Esophagus squamous epithelium (tissue), 4 donors: ENCODE data around the gene IL17RD.

Source experiments
- POLR2A ChIP-seq, 4 donors: fragments of 450-650 bp; IDR thresholded peaks; one replicate each; pipeline ENCODE4 v1.6.1; 2017; ENCODE audit warnings: antibody characterized with exemption in 4 of 4, mild to moderate bottlenecking in 4 of 4, moderate library complexity in 3 of 4
- TF ChIP-seq, protein P1 (sequence below), 6 experiments: fragments of 450-650 bp in 4 of 6; fragments of 200-600 bp in 2 of 6; sonication (generic) in 2 of 6; IDR thresholded peaks; one replicate each; pipeline ENCODE4 v1.5.1; 2016 to 2019; ENCODE audit warnings: antibody characterized with exemption in 6 of 6, mild to moderate bottlenecking in 4 of 6, moderate library complexity in 4 of 6

DNA sequence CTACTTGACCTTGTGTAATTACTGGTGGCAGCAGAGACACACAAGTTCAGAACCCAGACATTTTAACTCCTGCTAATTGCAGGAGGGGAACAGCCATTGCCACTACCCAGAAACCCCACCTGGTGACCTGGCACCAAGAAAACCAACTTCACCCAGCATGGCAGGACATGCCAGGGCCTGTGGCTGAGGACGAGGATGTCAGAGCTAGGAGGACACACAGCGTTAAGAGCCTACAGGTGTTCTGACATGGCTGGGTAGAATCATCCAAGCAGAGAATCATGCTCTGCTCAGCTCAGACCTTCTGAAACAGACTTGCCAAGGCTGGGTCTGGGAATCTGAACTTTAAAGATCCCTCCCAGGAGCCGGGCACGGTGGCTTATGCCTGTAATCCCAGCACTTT is 116.4 kb downstream of the IL17RD start:
- TF ChIP-seq, protein P1, sequence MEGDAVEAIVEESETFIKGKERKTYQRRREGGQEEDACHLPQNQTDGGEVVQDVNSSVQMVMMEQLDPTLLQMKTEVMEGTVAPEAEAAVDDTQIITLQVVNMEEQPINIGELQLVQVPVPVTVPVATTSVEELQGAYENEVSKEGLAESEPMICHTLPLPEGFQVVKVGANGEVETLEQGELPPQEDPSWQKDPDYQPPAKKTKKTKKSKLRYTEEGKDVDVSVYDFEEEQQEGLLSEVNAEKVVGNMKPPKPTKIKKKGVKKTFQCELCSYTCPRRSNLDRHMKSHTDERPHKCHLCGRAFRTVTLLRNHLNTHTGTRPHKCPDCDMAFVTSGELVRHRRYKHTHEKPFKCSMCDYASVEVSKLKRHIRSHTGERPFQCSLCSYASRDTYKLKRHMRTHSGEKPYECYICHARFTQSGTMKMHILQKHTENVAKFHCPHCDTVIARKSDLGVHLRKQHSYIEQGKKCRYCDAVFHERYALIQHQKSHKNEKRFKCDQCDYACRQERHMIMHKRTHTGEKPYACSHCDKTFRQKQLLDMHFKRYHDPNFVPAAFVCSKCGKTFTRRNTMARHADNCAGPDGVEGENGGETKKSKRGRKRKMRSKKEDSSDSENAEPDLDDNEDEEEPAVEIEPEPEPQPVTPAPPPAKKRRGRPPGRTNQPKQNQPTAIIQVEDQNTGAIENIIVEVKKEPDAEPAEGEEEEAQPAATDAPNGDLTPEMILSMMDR (IDR thresholded peaks at IDR 0.05), result no peak
- TF ChIP-seq POLR2A (IDR thresholded peaks at IDR 0.05), result no peak
